SK-N-MC (cell line): ENCODE measurements around the gene NUP58.

Experiments used
- EZH2 ChIP-seq: fragments of 200-600 bp; sonication (generic); IDR thresholded peaks from one replicate; pipeline ENCODE4 v1.6.1; 2017; ENCODE audit warnings: antibody characterized with exemption
- FOXP2 ChIP-seq: optimal IDR thresholded peaks from 2 replicates; pipeline ENCODE3; 2011; ENCODE audit warnings: mild to moderate bottlenecking, moderate library complexity; ENCODE audit not compliant: insufficient read depth; ENCODE audit errors: extremely low read length, control extremely low read depth
- POLR2AphosphoS5 ChIP-seq: IDR thresholded peaks from 2 replicates; pipeline ENCODE4 v1.6.1; 2012; ENCODE audit warnings: mild to moderate bottlenecking, low read depth, low read length, borderline replicate concordance

GRCh38 chr13:25371875-25372283 is 70.5 kb downstream of the NUP58 start, which contains the start of gene ATP8A2:
- TF ChIP-seq EZH2 (no peak), POLR2AphosphoS5 (no peak), FOXP2 (no peak)
